ENCODE results near the gene ATXN7L1.
"Not testable (repeated sequence)": the region's sequence is repeated elsewhere in the genome, so short reads cannot be mapped to it uniquely, and the experiment has no call there.

The ATXN7L1 gene

GRCh38 chr7:105887569-105888189 lies 11.3 kb upstream of the ATXN7L1 start:
- no peak for DNase-seq

- no peak for DNase-seq
These were observed 10.4 kb upstream of the ATXN7L1 start for GRCh38 chr7:105886776-105887175.

- DNase-seq, result no peak
These were observed 9.2 kb upstream of the ATXN7L1 start for GRCh38 chr7:105885387-105886111.

GRCh38 chr7:105883179-105883578 lies 6.8 kb upstream of the ATXN7L1 start:
- not testable (repeated sequence) for DNase-seq

- DNase-seq, result no peak
These were observed 5.0 kb upstream of the ATXN7L1 start for GRCh38 chr7:105881439-105881838.

DNA sequence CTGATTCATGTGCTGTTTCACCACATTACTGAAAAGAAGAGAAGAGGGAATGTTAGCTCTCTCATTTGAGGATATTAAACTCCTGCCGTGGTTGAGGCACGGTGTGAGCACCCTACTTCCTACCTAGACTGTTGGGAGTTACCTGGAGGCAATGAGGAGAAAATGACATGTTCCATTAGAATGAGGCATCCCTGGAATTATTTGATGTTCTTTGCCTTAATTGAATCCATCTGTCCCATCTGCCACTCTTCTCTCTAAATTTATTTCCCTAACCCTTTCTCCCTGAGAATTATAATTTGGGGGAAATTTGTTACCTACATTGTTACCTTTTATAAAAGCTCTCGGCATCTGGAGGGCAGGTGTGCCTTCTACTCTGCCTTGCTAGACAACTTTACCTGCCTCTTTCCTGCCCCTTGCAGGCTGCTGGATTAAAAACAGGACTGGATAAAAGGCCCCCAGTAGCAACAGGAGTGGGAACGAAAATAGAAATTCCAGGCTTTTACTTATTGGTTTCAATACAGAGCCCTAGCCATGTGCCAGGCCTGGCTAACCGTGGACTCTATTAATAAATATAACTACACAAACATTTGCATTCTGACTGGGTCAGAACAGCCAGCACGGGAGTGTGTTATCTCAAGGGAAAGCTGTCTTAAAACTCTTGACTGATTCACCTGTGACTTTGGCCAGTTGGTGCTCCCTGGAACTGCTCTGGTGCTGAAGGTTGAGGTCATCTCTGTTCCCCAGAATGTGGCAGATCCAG lies 4.4 kb upstream of the ATXN7L1 start:
- DNase-seq, result no peak

GRCh38 chr7:105879782-105880181 lies 3.4 kb upstream of the ATXN7L1 start:
- no peak for DNase-seq

DNA sequence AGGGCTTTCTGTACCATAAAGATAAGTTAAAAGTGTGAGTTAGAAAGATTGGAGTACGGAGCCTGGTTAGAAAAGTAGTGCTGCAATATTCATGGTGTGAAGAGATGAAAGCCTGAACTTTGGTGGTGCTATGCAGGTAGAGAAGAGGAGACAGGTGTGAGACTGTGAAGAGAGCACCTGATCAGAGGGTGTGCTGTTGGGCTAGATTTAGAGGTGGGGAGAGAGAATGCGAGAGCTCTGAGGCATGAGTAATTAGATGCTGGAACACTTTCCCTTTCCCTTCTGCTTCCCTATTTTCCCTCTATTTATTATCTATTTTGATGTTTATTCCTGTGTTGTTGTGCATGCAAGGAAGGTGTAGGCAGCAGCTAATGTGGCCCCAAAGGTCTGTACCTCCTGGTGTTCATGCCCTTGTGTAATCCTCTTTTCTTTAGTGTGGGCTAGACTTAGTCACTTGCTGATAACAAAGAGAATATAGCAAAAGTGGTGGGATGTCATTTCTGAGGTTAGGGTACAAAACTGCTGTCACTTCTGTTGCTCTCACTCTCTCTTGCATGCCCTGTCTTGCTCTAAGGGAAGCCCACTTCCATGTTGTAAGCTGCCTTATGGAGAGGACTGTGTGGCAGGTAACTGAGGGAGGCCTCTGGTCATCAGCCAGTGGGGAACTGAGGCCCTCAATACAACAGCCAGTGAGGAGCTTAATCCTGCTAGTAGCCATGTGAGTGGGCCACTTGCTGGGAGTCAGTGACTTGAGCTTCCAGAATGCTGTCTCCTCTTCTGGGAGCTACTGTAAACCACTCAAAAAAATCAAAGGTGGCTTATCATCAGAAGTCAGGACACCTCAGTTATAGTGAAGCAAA lies 2.6 kb upstream of the ATXN7L1 start:
- DNase-seq, result no peak

GRCh38 chr7:105877736-105878135 lies 1.3 kb upstream of the ATXN7L1 start:
- no peak for DNase-seq

DNA sequence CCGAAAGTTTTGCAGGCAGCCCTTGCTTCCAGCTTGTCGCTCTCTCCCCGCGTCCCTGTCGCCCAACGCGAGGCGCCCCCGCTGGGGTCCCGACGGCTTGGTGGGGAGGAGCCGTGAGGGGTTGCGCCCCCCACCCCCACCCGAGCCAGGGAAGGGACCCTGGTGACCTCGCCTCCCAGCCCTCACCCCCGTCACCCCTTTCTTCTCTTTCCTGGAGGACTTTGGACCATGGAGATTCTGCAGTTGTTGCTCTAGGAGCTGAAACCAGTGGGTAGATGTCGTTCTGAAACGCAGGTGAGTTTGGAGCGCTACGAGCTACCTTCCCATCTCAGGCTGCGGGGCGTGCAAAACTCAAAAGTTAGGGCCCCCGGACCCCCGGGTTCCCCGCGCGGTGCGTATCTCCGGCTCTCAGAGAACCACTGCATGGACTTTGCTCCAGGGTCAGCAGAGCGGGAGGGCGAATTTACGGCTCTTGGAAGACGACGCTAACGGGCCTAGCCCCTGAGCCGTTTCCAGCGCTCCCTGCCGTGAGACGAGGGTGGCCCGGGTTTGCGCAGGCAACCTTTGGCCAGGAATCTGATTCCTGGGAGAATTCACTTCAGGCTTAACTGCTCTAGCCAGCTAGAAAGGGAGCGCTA lies 684 bp upstream of the ATXN7L1 start:
- peak; percentile 44 for DNase-seq

GRCh38 chr7:105875505-105875904 lies 894 bp downstream of the ATXN7L1 start:
- DNase-seq, result no peak

DNA sequence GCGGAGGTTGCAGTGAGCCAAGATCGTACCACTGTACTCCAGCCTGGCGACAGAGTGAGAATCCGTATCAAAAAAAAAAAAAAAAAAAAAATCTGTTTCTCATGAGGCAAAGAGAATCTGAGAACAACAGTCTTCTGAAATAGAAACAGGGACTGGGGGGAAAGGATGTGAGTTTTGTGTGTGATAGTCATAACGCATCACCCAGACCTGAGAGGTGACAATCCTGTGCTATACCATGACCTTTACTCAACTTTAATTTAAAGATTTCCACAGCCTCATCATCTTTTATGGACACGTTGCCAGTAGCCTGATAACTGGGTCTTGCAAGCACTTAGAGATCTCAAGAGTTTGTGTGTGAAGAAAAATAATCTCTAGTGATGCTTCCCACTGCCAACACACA lies 2.3 kb downstream of the ATXN7L1 start:
- DNase-seq, result no peak

- DNase-seq, result no peak
These were observed 3.9 kb downstream of the ATXN7L1 start for GRCh38 chr7:105872491-105872890.

GRCh38 chr7:105871142-105871541 lies 5.3 kb downstream of the ATXN7L1 start:
- DNase-seq, result no peak

DNA sequence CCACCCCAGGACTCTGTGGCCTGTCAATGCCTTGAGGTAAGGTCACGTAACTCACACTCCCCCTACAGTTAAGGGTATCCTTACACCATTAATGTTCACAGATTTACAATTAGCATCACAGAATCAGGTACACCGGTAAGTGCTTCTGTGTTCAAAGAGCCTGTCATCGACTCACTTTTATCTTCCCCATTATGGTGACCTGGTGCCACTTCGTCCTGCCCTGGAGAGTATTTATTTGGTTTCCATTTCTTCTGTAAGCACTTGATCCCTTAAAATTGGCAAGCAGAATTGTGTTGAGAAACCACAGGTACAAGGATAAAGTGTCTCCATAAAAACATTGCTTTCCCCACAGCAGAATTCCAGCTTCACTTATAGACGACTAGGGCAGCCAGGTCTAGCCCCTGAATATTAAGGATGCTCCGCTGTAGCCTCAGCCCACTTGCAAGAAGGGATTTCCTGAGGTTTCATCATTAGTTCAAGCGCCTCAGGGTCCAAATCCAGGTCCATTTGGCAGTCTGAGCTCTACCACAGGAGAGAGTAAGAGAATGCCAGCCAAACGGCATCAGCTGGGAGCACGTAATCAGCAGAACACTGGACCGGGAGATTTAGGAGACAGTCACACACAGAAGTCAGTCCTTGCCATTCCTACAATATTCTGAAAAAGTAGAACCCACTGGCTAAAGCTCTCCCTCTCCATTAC lies 10.1 kb downstream of the ATXN7L1 start:
- no peak for DNase-seq

DNA sequence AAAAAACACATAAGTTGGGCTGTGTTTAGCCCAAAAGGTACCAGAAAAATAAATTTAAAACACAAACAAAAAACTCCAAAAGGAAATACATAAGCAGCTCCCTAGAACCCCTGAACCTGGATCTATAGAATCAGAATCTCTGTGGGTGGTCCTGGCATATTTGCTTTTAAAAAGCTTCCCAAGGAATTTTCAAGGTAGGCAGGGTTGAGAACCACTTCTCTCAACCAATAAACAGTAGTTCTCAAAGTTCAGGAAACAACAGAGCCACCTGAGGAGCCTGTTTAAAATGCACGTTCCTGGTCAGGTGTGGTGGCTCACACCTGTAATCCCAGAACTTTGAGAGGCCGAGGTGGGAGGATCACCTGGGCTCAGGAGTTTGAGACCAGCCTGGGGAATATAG lies 12.5 kb downstream of the ATXN7L1 start:
- no peak for DNase-seq

GRCh38 chr7:105862770-105863169 lies 13.6 kb downstream of the ATXN7L1 start:
- no peak for DNase-seq

- DNase-seq, result no peak
These were observed 14.1 kb downstream of the ATXN7L1 start for GRCh38 chr7:105862276-105862675.

DNA sequence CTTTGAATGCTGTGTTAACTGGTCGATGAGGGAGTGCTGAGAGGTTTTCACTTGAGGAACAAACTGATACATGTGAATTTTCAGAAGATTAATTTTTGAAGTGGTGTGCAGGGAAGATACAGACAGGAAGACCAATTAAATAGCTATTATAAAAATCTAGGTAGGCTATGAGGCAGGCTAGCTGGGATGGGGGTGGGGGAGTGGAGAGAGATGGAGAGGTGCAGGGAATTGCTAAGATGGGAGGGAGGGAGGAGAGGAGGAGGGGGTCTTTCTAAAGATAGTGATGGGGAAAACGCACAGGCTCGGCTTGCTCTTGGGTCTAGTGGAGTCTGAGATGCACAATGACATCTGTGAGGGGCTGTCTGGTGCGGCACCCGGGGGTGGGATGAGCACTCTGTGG lies 15.2 kb downstream of the ATXN7L1 start:
- DNase-seq, result no peak

DNA sequence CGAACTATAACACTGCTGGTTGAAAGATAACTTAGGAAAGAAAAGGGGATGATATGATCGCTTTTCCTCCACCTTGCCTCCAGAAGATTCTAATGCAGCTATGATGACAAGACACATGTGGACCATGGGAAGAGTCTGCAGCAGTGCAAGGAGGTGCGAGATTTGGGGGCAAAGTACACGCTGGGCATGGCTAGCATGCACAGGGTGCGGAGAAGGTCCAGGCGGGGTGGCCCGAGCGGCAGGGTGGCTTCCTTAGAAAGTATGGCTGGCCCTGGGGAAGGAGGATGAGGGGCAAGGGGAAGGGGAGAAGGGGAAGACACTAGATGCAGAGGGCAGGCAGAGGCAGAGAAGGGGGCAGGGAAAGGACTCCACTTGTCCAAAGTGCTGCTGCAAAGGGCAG lies 15.6 kb downstream of the ATXN7L1 start:
- DNase-seq, result no peak

- DNase-seq, result no peak
These were observed 19.1 kb downstream of the ATXN7L1 start for GRCh38 chr7:105857009-105857952.

Data from activated T-cell treated with anti-CD3 and anti-CD28 coated beads, Interleukin-2, amount 50 U/mL, for 1 hour (primary cell).